GM12872 (cell line): Measurements from ENCODE around the gene PHLDA2.

Experiments used
- TF ChIP-seq, protein P1 (sequence below): IDR thresholded peaks from 3 replicates; pipeline ENCODE4 v1.5.1; 2011; ENCODE audit warnings: low read depth, mild to moderate bottlenecking, low read length, moderate library complexity; ENCODE audit not compliant: insufficient read depth

The PHLDA2 gene

GRCh38 chr11:2914455-2915195 lies 14.6 kb downstream of the PHLDA2 start:
- TF ChIP-seq, protein P1, sequence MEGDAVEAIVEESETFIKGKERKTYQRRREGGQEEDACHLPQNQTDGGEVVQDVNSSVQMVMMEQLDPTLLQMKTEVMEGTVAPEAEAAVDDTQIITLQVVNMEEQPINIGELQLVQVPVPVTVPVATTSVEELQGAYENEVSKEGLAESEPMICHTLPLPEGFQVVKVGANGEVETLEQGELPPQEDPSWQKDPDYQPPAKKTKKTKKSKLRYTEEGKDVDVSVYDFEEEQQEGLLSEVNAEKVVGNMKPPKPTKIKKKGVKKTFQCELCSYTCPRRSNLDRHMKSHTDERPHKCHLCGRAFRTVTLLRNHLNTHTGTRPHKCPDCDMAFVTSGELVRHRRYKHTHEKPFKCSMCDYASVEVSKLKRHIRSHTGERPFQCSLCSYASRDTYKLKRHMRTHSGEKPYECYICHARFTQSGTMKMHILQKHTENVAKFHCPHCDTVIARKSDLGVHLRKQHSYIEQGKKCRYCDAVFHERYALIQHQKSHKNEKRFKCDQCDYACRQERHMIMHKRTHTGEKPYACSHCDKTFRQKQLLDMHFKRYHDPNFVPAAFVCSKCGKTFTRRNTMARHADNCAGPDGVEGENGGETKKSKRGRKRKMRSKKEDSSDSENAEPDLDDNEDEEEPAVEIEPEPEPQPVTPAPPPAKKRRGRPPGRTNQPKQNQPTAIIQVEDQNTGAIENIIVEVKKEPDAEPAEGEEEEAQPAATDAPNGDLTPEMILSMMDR, result no peak

DNA sequence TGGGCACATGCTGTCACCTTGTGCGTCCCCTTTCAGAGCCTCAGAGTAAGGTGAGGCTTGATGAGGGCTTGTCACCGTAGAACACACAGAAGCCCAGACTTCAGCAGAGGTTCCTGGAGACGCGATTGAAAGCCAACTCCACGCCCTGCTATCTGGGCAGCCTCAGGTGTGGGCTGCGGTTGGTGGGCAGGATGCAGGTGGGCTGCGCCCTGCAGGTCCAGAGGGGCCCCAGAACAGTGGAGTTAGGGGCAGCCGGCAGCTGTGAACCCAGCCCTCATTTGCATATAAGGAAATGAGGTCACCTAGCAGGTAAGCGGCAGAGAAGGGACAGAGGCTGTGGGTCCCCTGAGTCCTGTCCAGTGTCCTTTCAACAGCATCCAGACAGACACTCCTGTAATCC lies 15.4 kb downstream of the PHLDA2 start:
- TF ChIP-seq, protein P1, result no peak

DNA sequence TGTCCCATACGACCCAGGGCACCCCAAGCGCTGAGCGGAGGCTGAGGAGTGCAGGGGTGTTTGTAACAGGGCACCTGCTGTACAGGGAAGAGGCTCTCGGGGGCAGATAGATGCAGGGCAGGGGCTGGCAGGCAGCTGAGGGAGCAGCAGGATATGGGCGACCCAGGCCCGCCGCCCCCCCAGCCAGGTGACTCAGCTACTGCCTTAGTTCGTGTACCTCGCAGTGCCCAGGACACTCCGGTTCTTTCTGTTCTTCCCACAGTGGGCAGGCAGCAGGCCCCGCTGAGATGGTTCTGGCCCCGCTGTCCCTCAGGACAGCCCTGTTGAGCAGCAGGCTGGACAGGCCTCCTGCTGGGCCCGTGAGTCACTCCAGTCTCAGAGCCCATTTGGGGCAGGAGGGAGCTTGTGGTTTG lies 16.2 kb downstream of the PHLDA2 start:
- TF ChIP-seq, protein P1, result no peak

- TF ChIP-seq, protein P1, result no peak
Observed at GRCh38 chr11:2912498-2912897, 16.7 kb downstream of the PHLDA2 start.

- TF ChIP-seq, protein P1, result no peak
Observed at GRCh38 chr11:2911785-2912391, 17.3 kb downstream of the PHLDA2 start.

DNA sequence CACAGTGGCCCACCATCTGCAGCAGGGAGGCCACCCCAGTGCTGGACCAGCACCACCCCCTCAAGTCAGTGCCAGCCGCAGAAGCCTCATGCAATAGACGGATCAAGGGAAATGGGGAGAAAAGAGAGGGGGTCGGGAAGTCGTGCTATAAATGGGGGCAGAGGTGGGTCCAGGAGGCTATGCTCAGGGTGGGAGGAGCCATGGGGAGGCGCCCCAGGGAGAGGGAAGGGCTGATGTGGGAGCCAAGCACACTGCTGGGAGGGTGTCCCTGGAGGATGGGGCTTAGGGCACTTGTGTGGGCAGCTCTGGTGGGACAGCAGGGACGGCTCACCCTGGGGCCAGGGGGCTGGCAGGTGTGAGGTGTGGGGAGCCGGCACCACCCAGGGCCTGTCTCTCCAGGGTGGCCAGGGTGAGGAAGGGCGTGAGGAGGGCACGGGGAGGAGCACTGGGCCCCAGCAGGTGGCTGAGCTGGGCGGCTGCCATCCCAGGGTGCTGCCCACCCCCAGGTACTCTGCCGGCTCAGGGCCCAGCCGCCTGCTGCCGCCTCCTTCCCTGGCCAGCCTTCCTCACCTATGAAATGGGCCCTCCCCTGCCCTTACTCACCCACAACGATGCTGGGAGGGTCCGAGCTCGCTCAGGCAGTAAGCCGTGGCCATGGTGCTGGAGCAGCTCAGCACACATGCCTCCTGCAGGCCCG lies 18.0 kb downstream of the PHLDA2 start:
- TF ChIP-seq, protein P1, result no peak

- TF ChIP-seq, protein P1, result no peak
Observed at GRCh38 chr11:2910401-2910955, 18.7 kb downstream of the PHLDA2 start.
